Ishikawa (cell line): ENCODE measurements around the gene ANKRD55.

Experiments used
- CEBPB ChIP-seq: IDR thresholded peaks from 2 replicates; pipeline ENCODE4 v1.6.1; 2012
- CREB1 ChIP-seq: IDR thresholded peaks from 2 replicates; pipeline ENCODE4 v1.6.1; 2012; ENCODE audit warnings: low read depth
- EGR1 ChIP-seq: IDR thresholded peaks from 2 replicates; pipeline ENCODE4 v1.6.1; 2012
- EP300 ChIP-seq: IDR thresholded peaks from 2 replicates; pipeline ENCODE4 v1.6.1; 2012; ENCODE audit warnings: borderline replicate concordance
- FOXM1 ChIP-seq: IDR thresholded peaks from 2 replicates; pipeline ENCODE4 v1.6.1; 2012; ENCODE audit warnings: low read depth, borderline replicate concordance
- MAX ChIP-seq: IDR thresholded peaks from 2 replicates; pipeline ENCODE4 v1.6.1; 2012
- NFIC ChIP-seq: IDR thresholded peaks from 2 replicates; pipeline ENCODE4 v1.6.1; 2012
- RAD21 ChIP-seq: IDR thresholded peaks from 2 replicates; pipeline ENCODE4 v1.6.1; 2012; ENCODE audit warnings: low read depth
- TAF1 ChIP-seq: IDR thresholded peaks from 2 replicates; pipeline ENCODE4 v1.6.1; 2012; ENCODE audit warnings: low read depth, mild to moderate bottlenecking
- TCF12 ChIP-seq: IDR thresholded peaks from 2 replicates; pipeline ENCODE4 v1.6.1; 2012; ENCODE audit warnings: low read depth
- TEAD4 ChIP-seq: IDR thresholded peaks from 2 replicates; pipeline ENCODE4 v1.6.1; 2012
- YY1 ChIP-seq: IDR thresholded peaks from 2 replicates; pipeline ENCODE4 v1.6.1; 2012; ENCODE audit warnings: low read depth
- ZBTB7A ChIP-seq: IDR thresholded peaks from 2 replicates; pipeline ENCODE4 v1.6.1; 2012; ENCODE audit warnings: low read depth
- TF ChIP-seq, protein P1 (sequence below): IDR thresholded peaks from 2 replicates; pipeline ENCODE4 v1.6.1; 2012; ENCODE audit warnings: low read depth, mild to moderate bottlenecking
- TF ChIP-seq, protein P2 (sequence below): IDR thresholded peaks from 2 replicates; pipeline ENCODE4 v1.6.1; 2012

The ANKRD55 gene

GRCh38 chr5:56093970-56094369, 139.2 kb downstream of the ANKRD55 start:
- TF ChIP-seq FOXM1 = no peak
- TF ChIP-seq TAF1 = no peak
- TF ChIP-seq YY1 = no peak
- no peak for TF ChIP-seq NFIC
- no peak for TF ChIP-seq TCF12
- no peak for TF ChIP-seq EGR1
- no peak for TF ChIP-seq TEAD4
- no peak for TF ChIP-seq CEBPB
- TF ChIP-seq, protein P1, sequence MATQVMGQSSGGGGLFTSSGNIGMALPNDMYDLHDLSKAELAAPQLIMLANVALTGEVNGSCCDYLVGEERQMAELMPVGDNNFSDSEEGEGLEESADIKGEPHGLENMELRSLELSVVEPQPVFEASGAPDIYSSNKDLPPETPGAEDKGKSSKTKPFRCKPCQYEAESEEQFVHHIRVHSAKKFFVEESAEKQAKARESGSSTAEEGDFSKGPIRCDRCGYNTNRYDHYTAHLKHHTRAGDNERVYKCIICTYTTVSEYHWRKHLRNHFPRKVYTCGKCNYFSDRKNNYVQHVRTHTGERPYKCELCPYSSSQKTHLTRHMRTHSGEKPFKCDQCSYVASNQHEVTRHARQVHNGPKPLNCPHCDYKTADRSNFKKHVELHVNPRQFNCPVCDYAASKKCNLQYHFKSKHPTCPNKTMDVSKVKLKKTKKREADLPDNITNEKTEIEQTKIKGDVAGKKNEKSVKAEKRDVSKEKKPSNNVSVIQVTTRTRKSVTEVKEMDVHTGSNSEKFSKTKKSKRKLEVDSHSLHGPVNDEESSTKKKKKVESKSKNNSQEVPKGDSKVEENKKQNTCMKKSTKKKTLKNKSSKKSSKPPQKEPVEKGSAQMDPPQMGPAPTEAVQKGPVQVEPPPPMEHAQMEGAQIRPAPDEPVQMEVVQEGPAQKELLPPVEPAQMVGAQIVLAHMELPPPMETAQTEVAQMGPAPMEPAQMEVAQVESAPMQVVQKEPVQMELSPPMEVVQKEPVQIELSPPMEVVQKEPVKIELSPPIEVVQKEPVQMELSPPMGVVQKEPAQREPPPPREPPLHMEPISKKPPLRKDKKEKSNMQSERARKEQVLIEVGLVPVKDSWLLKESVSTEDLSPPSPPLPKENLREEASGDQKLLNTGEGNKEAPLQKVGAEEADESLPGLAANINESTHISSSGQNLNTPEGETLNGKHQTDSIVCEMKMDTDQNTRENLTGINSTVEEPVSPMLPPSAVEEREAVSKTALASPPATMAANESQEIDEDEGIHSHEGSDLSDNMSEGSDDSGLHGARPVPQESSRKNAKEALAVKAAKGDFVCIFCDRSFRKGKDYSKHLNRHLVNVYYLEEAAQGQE = no peak
- TF ChIP-seq ZBTB7A = no peak
- TF ChIP-seq RAD21 = no peak
- no peak for TF ChIP-seq MAX
- no peak for TF ChIP-seq EP300
- TF ChIP-seq, protein P2, sequence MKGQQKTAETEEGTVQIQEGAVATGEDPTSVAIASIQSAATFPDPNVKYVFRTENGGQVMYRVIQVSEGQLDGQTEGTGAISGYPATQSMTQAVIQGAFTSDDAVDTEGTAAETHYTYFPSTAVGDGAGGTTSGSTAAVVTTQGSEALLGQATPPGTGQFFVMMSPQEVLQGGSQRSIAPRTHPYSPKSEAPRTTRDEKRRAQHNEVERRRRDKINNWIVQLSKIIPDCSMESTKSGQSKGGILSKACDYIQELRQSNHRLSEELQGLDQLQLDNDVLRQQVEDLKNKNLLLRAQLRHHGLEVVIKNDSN = no peak
- TF ChIP-seq CREB1 = no peak

GRCh38 chr5:56092115-56092514, 141.0 kb downstream of the ANKRD55 start:
- TF ChIP-seq TEAD4 = no peak
- TF ChIP-seq RAD21 = no peak
- no peak for TF ChIP-seq EP300
- no peak for TF ChIP-seq MAX
- TF ChIP-seq ZBTB7A = no peak
- TF ChIP-seq CREB1 = no peak
- no peak for TF ChIP-seq CEBPB
- no peak for TF ChIP-seq TCF12
- TF ChIP-seq, protein P1 = no peak
- no peak for TF ChIP-seq YY1
- no peak for TF ChIP-seq TAF1
- no peak for TF ChIP-seq NFIC
- no peak for TF ChIP-seq FOXM1
- TF ChIP-seq, protein P2 = no peak
- no peak for TF ChIP-seq EGR1

GRCh38 chr5:56091664-56092063, 141.5 kb downstream of the ANKRD55 start:
- TF ChIP-seq RAD21 (no peak), CEBPB (no peak), EP300 (no peak), TAF1 (no peak), EGR1 (no peak), FOXM1 (no peak), YY1 (no peak), MAX (no peak), TCF12 (no peak), NFIC (no peak), CREB1 (no peak), TEAD4 (no peak), ZBTB7A (no peak)
- TF ChIP-seq, protein P1 = no peak
- TF ChIP-seq, protein P2 = no peak
